Thyroid gland (tissue), 4 donors: Measurements from ENCODE around the gene ASGR1.

Source experiments
- CTCF ChIP-seq, 6 experiments: fragments of 200-600 bp in 3 of 6; fragments of 450-650 bp in 3 of 6; sonication (generic) in 3 of 6; IDR thresholded peaks; one replicate each; pipeline ENCODE4 v1.5.1; 2016 to 2019; ENCODE audit warnings: antibody characterized with exemption in 6 of 6, mild to moderate bottlenecking in 2 of 6, inconsistent platforms in 1 of 6, moderate library complexity in 1 of 6
- POLR2A ChIP-seq, 2 donors: fragments of 450-650 bp; IDR thresholded peaks; one replicate each; pipeline ENCODE4 v1.6.1; 2017; ENCODE audit warnings: antibody characterized with exemption in 2 of 2, mild to moderate bottlenecking in 2 of 2, moderate library complexity in 1 of 2

- TF ChIP-seq CTCF (IDR thresholded peaks at IDR 0.05) (no peak), POLR2A (IDR thresholded peaks at IDR 0.05) (no peak)
These were observed 24.2 kb upstream of the ASGR1 start for GRCh38 chr17:7203391-7203790.
